Measurements from ENCODE around the gene SERPINI2. TPM values are rescaled to one million over a fixed set of nuclear protein-coding genes. Genes with fewer than 3 reads are reported as not detected.

The SERPINI2 gene
- total and polyA plus RNA-seq, 12 donors = 0.06 to 0.76 (median 0.46) TPM; not detected in 5

- TF ChIP-seq CTCF (IDR thresholded peaks at IDR 0.05) = no peak
- H3K9me3 ChIP-seq = no peaks in the 10 kb centered on the region
- no peak overlapping the region for H3K4me3 ChIP-seq
- intact Hi-C loops (cut with DNase I) = no loop called here
- no peak for ATAC-seq
- no peak for DNase-seq
- H3K36me3 ChIP-seq = no peaks in the 10 kb centered on the region
- H3K4me1 ChIP-seq = no peaks in the 10 kb centered on the region
- WGBS, 2 donors = 0 to 40% methylated on average over 1 of the region's 1 CpG
- H3K27ac ChIP-seq = no peak overlapping the region
- no peaks in the 10 kb centered on the region for H3K27me3 ChIP-seq
Observed at GRCh38 chr3:167451282-167451681, 22.6 kb downstream of the SERPINI2 start.

- TF ChIP-seq CTCF (IDR thresholded peaks at IDR 0.05) = no peak
Observed at GRCh38 chr3:167450675-167451074, 23.2 kb downstream of the SERPINI2 start.

GRCh38 chr3:167450195-167450594 lies 23.6 kb downstream of the SERPINI2 start:
- intact Hi-C loops (cut with DNase I) = no loop called here
- DNase-seq (no peak), ATAC-seq (no peak)
- Histone ChIP-seq H3K9me3 (no peaks in the 10 kb centered on the region), H3K27ac (no peak overlapping the region), H3K36me3 (no peaks in the 10 kb centered on the region), H3K4me3 (no peak overlapping the region), H3K4me1 (no peaks in the 10 kb centered on the region), H3K27me3 (no peaks in the 10 kb centered on the region)
- no peak for TF ChIP-seq CTCF (IDR thresholded peaks at IDR 0.05)
- WGBS, 2 donors = 86 to 91% methylated on average over 5 of the region's 5 CpGs

More at GRCh38 chr3:167450675-167451074, 23.2 kb downstream of the SERPINI2 start:
- WGBS, 2 donors = 72 to 90% methylated on average over 2 of the region's 2 CpGs
- DNase-seq (no peak), ATAC-seq (no peak)
- intact Hi-C loops (cut with DNase I) = no loop called here
- no peaks in the 10 kb centered on the region for H3K27me3 ChIP-seq
- no peaks in the 10 kb centered on the region for H3K9me3 ChIP-seq
- H3K4me3 ChIP-seq = no peak overlapping the region
- H3K36me3 ChIP-seq = no peaks in the 10 kb centered on the region
- H3K27ac ChIP-seq = no peak overlapping the region
- no peaks in the 10 kb centered on the region for H3K4me1 ChIP-seq

GRCh38 chr3:167445491-167445890 lies 28.4 kb downstream of the SERPINI2 start:
- H3K36me3 ChIP-seq = no peaks in the 10 kb centered on the region
- intact Hi-C loops (cut with DNase I) = no loop called here
- no peak for ATAC-seq

More at GRCh38 chr3:167445491-167445890, 28.4 kb downstream of the SERPINI2 start:
- no peaks in the 10 kb centered on the region for H3K9me3 ChIP-seq
- no peak overlapping the region for H3K27ac ChIP-seq
- H3K4me3 ChIP-seq = no peak overlapping the region
- no peak for DNase-seq
- H3K4me1 ChIP-seq = no peaks in the 10 kb centered on the region
- TF ChIP-seq CTCF (IDR thresholded peaks at IDR 0.05) = no peak
- no peaks in the 10 kb centered on the region for H3K27me3 ChIP-seq

Data from heart right ventricle (tissue), 16 donors.